GM21723 (cell line): Measurements from ENCODE around the gene IGFBP5.

ENCODE experiments used
- ATAC-seq: cut with Tn5 transposase; IDR thresholded peaks from one replicate; pipeline ENCODE4 v1.9.1; 2021; ENCODE audit warnings: mild to moderate bottlenecking, moderate library complexity; ENCODE audit not compliant: unreplicated experiment

Gene IGFBP5

GRCh38 chr2:216695401-216695821 lies at the start of gene IGFBP5:
TSS of gene IGFBP5 (minus strand) at chr2:216695549. CDS start at chr2:216694775, 774 bp downstream.
- no peak for ATAC-seq

GRCh38 chr2:216743781-216744180 lies 48.4 kb upstream of the IGFBP5 start:
- ATAC-seq: no peak

- no peak for ATAC-seq
Observed at GRCh38 chr2:216742411-216742810, 47.1 kb upstream of the IGFBP5 start.

GRCh38 chr2:216741223-216741593 lies 45.9 kb upstream of the IGFBP5 start:
- ATAC-seq: no peak

- ATAC-seq: no peak
Observed at GRCh38 chr2:216740557-216741222, 45.3 kb upstream of the IGFBP5 start.

GRCh38 chr2:216739035-216739434 lies 43.7 kb upstream of the IGFBP5 start:
- ATAC-seq: no peak

GRCh38 chr2:216737676-216738075 lies 42.3 kb upstream of the IGFBP5 start:
- ATAC-seq: no peak

- ATAC-seq: no peak
Observed at GRCh38 chr2:216736326-216736725, 41.0 kb upstream of the IGFBP5 start.

GRCh38 chr2:216735668-216736067 lies 40.3 kb upstream of the IGFBP5 start:
- no peak for ATAC-seq

GRCh38 chr2:216735086-216735485 lies 39.7 kb upstream of the IGFBP5 start:
- ATAC-seq: no peak

GRCh38 chr2:216733046-216733445 lies 37.7 kb upstream of the IGFBP5 start:
- ATAC-seq: no peak

- no peak for ATAC-seq
Observed at GRCh38 chr2:216732334-216732733, 37.0 kb upstream of the IGFBP5 start.

GRCh38 chr2:216731465-216731864 lies 36.1 kb upstream of the IGFBP5 start:
- ATAC-seq: no peak

GRCh38 chr2:216730871-216731270 lies 35.5 kb upstream of the IGFBP5 start:
- no peak for ATAC-seq

GRCh38 chr2:216727346-216728122 lies 32.2 kb upstream of the IGFBP5 start:
- no peak for ATAC-seq

GRCh38 chr2:216724190-216724589 lies 28.8 kb upstream of the IGFBP5 start:
- no peak for ATAC-seq

GRCh38 chr2:216721141-216721540 lies 25.8 kb upstream of the IGFBP5 start:
- no peak for ATAC-seq

GRCh38 chr2:216720722-216721121 lies 25.4 kb upstream of the IGFBP5 start:
- no peak for ATAC-seq

GRCh38 chr2:216717907-216718615 lies 22.7 kb upstream of the IGFBP5 start:
- ATAC-seq: no peak

GRCh38 chr2:216717491-216717901 lies 22.1 kb upstream of the IGFBP5 start:
- ATAC-seq: no peak

- no peak for ATAC-seq
Observed at GRCh38 chr2:216716109-216716508, 20.8 kb upstream of the IGFBP5 start.
